Aorta (tissue), 5 donors: Measurements from ENCODE around the gene COTL1. TPM values are rescaled to one million over a fixed set of nuclear protein-coding genes. Genes with fewer than 3 reads are reported as not detected.
"Not testable (repeated sequence)": the region's sequence is repeated elsewhere in the genome, so short reads cannot be mapped to it uniquely, and the experiment has no call there.

Experiments used
- ATAC-seq: fragments of 200-7000 bp; cut with Tn5 transposase; one replicate; pipeline ENCODE4 v1.9.1; 2022; ENCODE audit warnings: moderate library complexity; ENCODE audit not compliant: low FRiP score
- DNase-seq, 2 donors: peaks; one replicate each; pipeline ENCODE4 v3.0.0-alpha.2; 2020
- H3K27ac ChIP-seq, 2 donors: one replicate each; pipeline ENCODE4 v1.5.1; 2013; ENCODE audit warnings: low read length in 2 of 2, mild to moderate bottlenecking in 2 of 2, moderate library complexity in 2 of 2, control low read depth in 1 of 2, inconsistent platforms in 1 of 2, low read depth in 1 of 2
- H3K27me3 ChIP-seq, 2 donors: one replicate each; pipeline ENCODE4 v1.6.1; 2013; ENCODE audit warnings: control low read depth in 1 of 2, low read length in 1 of 2, mild to moderate bottlenecking in 1 of 2, moderate library complexity in 1 of 2; ENCODE audit not compliant: insufficient read depth in 2 of 2, control insufficient read depth in 1 of 2
- H3K36me3 ChIP-seq, 2 donors: one replicate each; pipeline ENCODE4 v1.6.1; 2013; ENCODE audit warnings: control low read depth in 1 of 2, low read length in 1 of 2, mild to moderate bottlenecking in 1 of 2; ENCODE audit not compliant: insufficient read depth in 2 of 2, control insufficient read depth in 1 of 2
- H3K4me1 ChIP-seq, 2 donors: one replicate each; pipeline ENCODE4 v1.6.1; 2013; ENCODE audit warnings: low read length in 2 of 2, control low read depth in 1 of 2, mild to moderate bottlenecking in 1 of 2, moderate library complexity in 1 of 2; ENCODE audit not compliant: insufficient read depth in 2 of 2, control insufficient read depth in 1 of 2
- H3K4me3 ChIP-seq, 2 donors: one replicate each; pipeline ENCODE4 v1.5.1; 2013; ENCODE audit warnings: low read length in 2 of 2, control low read depth in 1 of 2, mild to moderate bottlenecking in 1 of 2
- H3K9me3 ChIP-seq: one replicate; pipeline ENCODE4 v1.6.1; 2013; ENCODE audit warnings: mild to moderate bottlenecking, low read length; ENCODE audit not compliant: control insufficient read depth
- WGBS, 2 donors: extraction: QIAGEN DNeasy Blood & Tissue Kit; methylation state at CpG; one replicate each; pipeline ENCODE4 v1.1.7; 2013; 5-methylcytosine and 5-hydroxymethylcytosine counted together
- intact Hi-C, 2 donors: fragments of 100-400 bp; cut with DNase I; formaldehyde crosslinking; loops; one replicate each; pipeline versions ENCODE4 v1.14.2 to v1.15.0; 2022
- polyA plus RNA-seq, 2 donors: library from polyadenylated mRNA; stranded (reverse); fragments of 200-250 nt; gene quantifications; one replicate each; pipeline ENCODE4 v1.2.3, GENCODE V29; 2013
- total RNA-seq, 2 donors: library from RNA; stranded (reverse); fragmentation: NEBNext Ultra II Directional; extraction: Animal tissue kit (Norgen Biotek cat#: 25700); gene quantifications; one replicate each; pipeline ENCODE4 v1.2.1, GENCODE V29; 2021
- donor health status: healthy with polysubstance abuse.
- donor health status: Bipolar disorder and iron deficiency.
- donor health status: DM: no; HTN: no; CAD: no.
- donor health status: DM: no; HTN: no; CAD: no.
- donor health status: DM: yes; HTN: yes; CAD: no.

The COTL1 gene
- total and polyA plus RNA-seq, 4 donors, result 22.8 to 69.9 (median 60.0) TPM

- no peaks in the 10 kb centered on the region for H3K9me3 ChIP-seq
- intact Hi-C loops, result no loop called here
- H3K4me1 ChIP-seq, result peaks cover 0 to 2% of the 10 kb centered on the region in 2 donors
- ATAC-seq, result no peak
- no peaks in the 10 kb centered on the region for H3K27me3 ChIP-seq
- DNase-seq, result no peak
- no peak overlapping the region for H3K27ac ChIP-seq
- no peaks in the 10 kb centered on the region for H3K36me3 ChIP-seq
- 91 to 93% methylated on average over 4 of the region's 4 CpGs for WGBS, 2 donors
- H3K4me3 ChIP-seq, result no peak overlapping the region
These were observed 19.8 kb upstream of the COTL1 start for GRCh38 chr16:84637709-84638108.

DNA sequence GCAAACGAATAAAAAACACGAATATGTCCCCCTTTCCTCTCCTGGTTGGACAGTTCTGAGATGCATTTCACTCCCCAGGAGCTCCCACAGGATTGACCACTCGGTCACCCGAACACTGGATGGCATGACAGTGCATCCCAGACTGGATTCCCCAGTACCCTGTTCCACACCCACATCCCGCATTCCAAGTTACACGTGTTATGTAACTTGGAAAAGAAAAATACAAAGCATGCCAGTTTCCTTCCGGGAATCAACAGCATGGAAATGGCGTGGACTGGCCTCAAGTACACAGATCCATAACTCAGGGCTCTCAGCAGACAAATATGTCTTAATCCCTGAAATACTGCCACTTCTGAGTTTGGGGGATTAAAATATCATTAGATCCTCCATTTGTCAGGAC is 17.8 kb upstream of the COTL1 start:
- H3K36me3 ChIP-seq, result no peaks in the 10 kb centered on the region
- no peaks in the 10 kb centered on the region for H3K27me3 ChIP-seq
- H3K27ac ChIP-seq, result no peak overlapping the region
- DNase-seq (peak in 1 of 2 donors; percentile 8), ATAC-seq (peak; percentile 39)
- no peaks in the 10 kb centered on the region for H3K4me1 ChIP-seq
- 34 to 44% methylated on average over 8 of the region's 8 CpGs for WGBS, 2 donors
- no peaks in the 10 kb centered on the region for H3K9me3 ChIP-seq
- no peak overlapping the region for H3K4me3 ChIP-seq
- intact Hi-C loops, result no loop called here

DNA sequence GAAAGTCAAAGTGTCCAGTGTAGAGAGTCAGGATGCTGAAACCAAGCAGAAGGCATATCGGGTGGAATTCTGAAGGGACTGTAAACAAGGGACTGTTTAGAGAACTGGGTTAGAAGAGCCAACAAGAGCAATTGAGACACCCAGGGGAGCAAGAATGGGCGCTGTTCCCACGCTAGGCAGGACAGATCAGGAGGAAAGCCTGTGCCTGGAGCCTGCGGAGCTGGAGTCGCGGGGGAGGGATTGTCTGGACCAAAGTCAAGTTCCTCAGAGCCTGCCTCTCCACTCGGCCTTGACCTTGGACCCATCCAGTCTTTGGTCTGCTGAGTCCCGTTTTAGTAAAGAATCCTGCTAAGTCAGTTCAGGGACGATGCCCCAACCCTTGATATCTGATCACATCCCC is 15.7 kb upstream of the COTL1 start:
- Histone ChIP-seq H3K27ac (no peak overlapping the region), H3K9me3 (no peaks in the 10 kb centered on the region), H3K4me1 (no peaks in the 10 kb centered on the region), H3K27me3 (no peaks in the 10 kb centered on the region), H3K4me3 (no peak overlapping the region), H3K36me3 (no peaks in the 10 kb centered on the region)
- DNase-seq (peak; percentile 76 to 87), ATAC-seq (peak; percentile 86)
- intact Hi-C loops, result no loop called here
- WGBS, 2 donors, result 15 to 16% methylated on average over 9 of the region's 9 CpGs

GRCh38 chr16:84632862-84633261 is 15.0 kb upstream of the COTL1 start:
- intact Hi-C loops, H3K27ac ChIP-seq, H3K9me3 ChIP-seq, H3K27me3 ChIP-seq, H3K4me1 ChIP-seq, ATAC-seq, H3K36me3 ChIP-seq, H3K4me3 ChIP-seq, DNase-seq: not testable (repeated sequence)
- 80 to 88% methylated on average over 7 of the region's 7 CpGs for WGBS, 2 donors

DNA sequence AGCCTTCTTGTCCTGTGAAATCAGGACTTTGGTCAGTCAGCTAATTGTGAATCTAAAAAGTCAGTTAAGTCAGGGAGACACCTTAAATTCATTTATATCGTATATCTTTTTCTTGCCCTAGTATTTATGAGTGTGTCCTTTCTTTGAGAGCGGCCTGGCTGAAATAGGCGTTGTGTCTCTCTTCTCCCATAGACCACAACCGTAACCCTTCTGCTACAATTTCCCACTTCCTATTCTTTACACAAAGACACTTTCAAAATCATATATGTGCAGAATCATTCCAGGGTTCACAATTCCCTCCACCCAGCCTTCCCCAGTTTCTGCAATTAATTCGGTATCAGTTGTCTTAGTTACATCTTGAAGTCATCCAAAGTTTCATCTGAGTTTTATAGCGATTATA is 14.0 kb upstream of the COTL1 start:
- 93 to 96% methylated on average over 6 of the region's 6 CpGs for WGBS, 2 donors
- no peaks in the 10 kb centered on the region for H3K4me1 ChIP-seq
- H3K27me3 ChIP-seq, result no peaks in the 10 kb centered on the region
- H3K4me3 ChIP-seq, result no peak overlapping the region
- intact Hi-C loops, result no loop called here
- no peaks in the 10 kb centered on the region for H3K36me3 ChIP-seq
- ATAC-seq (no peak), DNase-seq (no peak)
- H3K27ac ChIP-seq, result no peak overlapping the region
- no peaks in the 10 kb centered on the region for H3K9me3 ChIP-seq

- H3K9me3 ChIP-seq, result no peaks in the 10 kb centered on the region
- DNase-seq (no peak), ATAC-seq (no peak)
- WGBS, 2 donors, result 89 to 93% methylated on average over 4 of the region's 4 CpGs
- intact Hi-C loops, result no loop called here
- no peak overlapping the region for H3K4me3 ChIP-seq
- no peaks in the 10 kb centered on the region for H3K4me1 ChIP-seq
- H3K27ac ChIP-seq, result no peak overlapping the region
- H3K36me3 ChIP-seq, result no peaks in the 10 kb centered on the region
- H3K27me3 ChIP-seq, result no peaks in the 10 kb centered on the region
These were observed 13.2 kb upstream of the COTL1 start for GRCh38 chr16:84631153-84631466.

- ATAC-seq, result no peak
- intact Hi-C loops, result no loop called here
- 93% methylated on average over 16 of the region's 16 CpGs for WGBS, 2 donors
- Histone ChIP-seq H3K27ac (no peak overlapping the region), H3K4me1 (no peaks in the 10 kb centered on the region), H3K9me3 (no peaks in the 10 kb centered on the region), H3K4me3 (no peak overlapping the region), H3K36me3 (no peaks in the 10 kb centered on the region), H3K27me3 (no peaks in the 10 kb centered on the region)
- DNase-seq, result no peak
These were observed 12.7 kb upstream of the COTL1 start for GRCh38 chr16:84630446-84631152.

GRCh38 chr16:84630009-84630408 is 12.1 kb upstream of the COTL1 start:
- intact Hi-C loops, result no loop called here
- no peak overlapping the region for H3K27ac ChIP-seq
- H3K9me3 ChIP-seq, result no peaks in the 10 kb centered on the region
- DNase-seq (no peak), ATAC-seq (no peak)
- WGBS, 2 donors, result 87% methylated on average over 5 of the region's 5 CpGs
- no peaks in the 10 kb centered on the region for H3K36me3 ChIP-seq
- H3K4me1 ChIP-seq, result no peaks in the 10 kb centered on the region
- no peaks in the 10 kb centered on the region for H3K27me3 ChIP-seq
- no peak overlapping the region for H3K4me3 ChIP-seq

GRCh38 chr16:84629580-84629979 is 11.7 kb upstream of the COTL1 start:
- intact Hi-C loops, result no loop called here

More at GRCh38 chr16:84629580-84629979, 11.7 kb upstream of the COTL1 start:
- no peak for ATAC-seq
- no peak overlapping the region for H3K4me3 ChIP-seq
- WGBS, 2 donors, result 82 to 88% methylated on average over 9 to 10 of the region's 10 CpGs
- no peaks in the 10 kb centered on the region for H3K9me3 ChIP-seq
- no peak overlapping the region for H3K27ac ChIP-seq
- no peak for DNase-seq
- H3K36me3 ChIP-seq, result no peaks in the 10 kb centered on the region
- H3K4me1 ChIP-seq, result no peaks in the 10 kb centered on the region
- H3K27me3 ChIP-seq, result no peaks in the 10 kb centered on the region
